HG03342 (cell line): Measurements from ENCODE around the gene LSAMP.

ENCODE experiments used
- ATAC-seq: cut with Tn5 transposase; IDR thresholded peaks from one replicate; pipeline ENCODE4 v1.9.1; 2021; ENCODE audit warnings: mild to moderate bottlenecking, moderate library complexity; ENCODE audit not compliant: unreplicated experiment

The LSAMP gene

DNA sequence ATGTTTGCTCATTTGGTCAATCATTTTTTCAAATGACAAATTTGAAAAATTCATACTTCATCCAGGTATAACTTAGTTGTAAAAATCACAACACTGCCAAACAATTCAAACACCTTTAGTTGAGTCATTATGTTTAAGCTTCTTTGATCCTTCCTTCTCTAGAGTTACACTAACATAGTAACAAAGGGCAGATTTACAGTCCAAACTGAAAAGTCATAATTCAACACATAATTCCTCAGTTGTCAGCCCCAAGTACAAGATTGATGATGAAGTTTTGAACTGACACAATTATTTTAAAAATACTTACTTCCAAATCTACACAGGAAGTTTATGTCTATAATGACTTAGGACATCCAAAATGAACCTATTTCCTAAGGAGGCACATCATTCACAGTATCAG is 264.1 kb downstream of the LSAMP start:
- no peak for ATAC-seq

DNA sequence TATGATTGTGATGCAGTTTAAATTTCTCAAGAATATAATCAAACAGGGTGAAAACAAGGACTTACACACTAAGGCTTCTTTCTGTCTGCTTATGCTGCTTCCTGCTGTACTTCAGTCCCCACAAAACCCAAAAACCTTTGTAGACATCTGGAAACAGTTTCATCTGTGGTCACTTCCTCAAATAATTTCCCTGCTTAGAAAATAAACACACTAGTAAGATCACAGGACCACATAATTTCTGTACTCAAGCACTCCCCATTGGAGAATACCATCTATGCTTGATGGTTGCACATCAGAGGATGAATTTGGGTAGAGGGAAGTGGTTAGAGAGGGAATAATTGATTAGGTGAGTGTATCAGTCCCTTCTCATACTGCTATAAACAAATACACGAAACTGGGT is 266.2 kb downstream of the LSAMP start:
- ATAC-seq, result no peak

DNA sequence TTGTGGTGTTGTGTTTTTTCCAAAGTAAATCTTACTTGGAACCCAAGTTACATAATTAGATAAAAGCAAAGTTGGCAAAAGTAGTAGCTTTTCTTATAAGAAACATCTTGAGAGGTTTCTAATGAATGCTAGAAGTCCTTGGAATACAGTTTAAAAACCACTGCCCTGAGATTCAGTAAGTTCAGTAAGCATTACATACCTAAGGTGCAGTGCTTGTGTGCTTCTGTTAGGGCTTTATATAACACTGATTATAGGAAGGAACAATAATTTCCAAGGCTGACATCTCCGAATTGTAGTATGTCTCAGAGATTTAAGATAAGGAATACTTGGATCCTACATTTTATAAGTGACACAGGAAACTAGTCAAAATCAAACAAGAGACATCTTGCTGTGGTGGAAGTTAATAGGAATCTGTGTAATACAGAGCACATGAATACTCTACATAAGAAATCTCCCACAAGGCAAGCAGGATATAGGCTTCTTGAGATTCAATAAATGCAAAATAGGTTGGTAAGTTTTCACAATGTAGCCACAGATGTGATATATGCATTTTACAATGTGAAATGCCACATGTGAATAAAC is 268.2 kb downstream of the LSAMP start:
- no peak for ATAC-seq

DNA sequence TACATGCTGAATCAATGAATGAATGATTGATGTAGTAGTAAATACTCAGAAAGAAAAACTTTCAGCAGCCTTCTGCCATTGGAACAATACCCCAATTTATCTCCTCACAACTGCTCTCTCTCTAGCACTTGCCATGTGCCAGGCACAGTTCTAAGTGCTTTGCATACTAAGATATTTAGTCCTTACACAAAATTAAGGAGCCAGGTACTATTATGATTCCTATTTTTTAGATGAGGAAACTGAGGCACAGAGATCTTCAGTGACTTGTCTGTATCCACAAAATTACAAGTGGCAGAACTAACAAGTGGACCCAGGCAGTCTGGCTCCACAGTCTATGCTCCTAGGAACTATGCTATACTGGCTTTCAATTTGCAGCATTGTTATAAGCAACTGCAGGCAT is 279.2 kb downstream of the LSAMP start:
- ATAC-seq, result no peak

DNA sequence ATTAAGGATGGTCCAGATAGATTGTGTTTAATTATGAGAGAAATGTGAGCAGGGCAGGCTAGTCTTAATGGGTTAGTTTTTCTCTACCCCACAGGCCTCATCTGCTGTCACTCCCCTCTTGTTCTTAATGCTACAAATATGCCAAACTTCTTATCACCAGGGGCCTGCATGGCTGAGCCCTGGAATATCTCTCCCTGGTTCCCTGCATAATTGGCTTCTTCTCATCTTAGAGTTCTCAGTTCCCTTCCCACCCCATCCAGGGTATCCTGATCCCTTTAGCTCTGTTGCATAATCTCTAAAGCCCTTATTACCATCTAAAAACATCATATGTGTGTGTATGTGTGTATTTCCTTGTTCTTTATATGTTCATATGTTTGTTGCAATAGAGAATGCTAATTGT is 279.6 kb downstream of the LSAMP start:
- ATAC-seq, result no peak

DNA sequence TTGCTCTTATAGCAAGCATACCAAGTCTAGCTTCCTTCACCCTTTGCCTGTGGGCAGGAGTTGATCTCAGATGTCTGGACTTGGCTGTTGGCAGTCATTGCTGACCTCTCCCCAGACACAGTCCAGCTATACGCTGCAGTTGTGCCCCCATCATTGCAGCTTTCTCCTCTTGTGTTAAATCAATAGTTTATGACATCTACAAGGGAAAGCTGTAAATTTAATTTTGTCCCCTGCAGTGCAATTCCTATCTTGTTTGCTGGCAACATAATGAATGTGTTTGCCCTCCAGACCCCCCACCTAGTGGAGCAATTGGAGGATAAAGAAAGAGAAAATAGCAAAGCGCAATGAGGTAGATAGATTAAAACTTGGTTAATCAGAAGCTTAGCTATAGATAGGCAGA is 280.2 kb downstream of the LSAMP start:
- ATAC-seq, result no peak

DNA sequence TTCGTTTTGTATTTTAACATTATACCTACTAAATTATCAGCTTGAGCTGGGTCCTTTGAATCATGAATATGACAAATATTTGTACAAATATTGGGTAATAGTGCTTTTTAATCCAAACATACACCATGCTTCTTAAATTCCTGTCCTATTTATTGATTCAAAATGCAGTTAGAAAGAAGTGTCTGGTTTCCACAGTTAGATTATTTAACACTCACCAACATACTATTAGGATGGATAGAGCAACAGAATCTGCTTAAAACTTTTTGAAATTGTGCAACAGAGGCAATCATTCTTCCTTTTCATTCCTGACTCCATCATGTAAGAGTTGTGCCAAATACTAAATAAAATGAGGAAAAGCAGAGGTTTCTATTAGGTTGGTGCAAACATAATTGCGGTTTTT is 281.2 kb downstream of the LSAMP start:
- no peak for ATAC-seq

DNA sequence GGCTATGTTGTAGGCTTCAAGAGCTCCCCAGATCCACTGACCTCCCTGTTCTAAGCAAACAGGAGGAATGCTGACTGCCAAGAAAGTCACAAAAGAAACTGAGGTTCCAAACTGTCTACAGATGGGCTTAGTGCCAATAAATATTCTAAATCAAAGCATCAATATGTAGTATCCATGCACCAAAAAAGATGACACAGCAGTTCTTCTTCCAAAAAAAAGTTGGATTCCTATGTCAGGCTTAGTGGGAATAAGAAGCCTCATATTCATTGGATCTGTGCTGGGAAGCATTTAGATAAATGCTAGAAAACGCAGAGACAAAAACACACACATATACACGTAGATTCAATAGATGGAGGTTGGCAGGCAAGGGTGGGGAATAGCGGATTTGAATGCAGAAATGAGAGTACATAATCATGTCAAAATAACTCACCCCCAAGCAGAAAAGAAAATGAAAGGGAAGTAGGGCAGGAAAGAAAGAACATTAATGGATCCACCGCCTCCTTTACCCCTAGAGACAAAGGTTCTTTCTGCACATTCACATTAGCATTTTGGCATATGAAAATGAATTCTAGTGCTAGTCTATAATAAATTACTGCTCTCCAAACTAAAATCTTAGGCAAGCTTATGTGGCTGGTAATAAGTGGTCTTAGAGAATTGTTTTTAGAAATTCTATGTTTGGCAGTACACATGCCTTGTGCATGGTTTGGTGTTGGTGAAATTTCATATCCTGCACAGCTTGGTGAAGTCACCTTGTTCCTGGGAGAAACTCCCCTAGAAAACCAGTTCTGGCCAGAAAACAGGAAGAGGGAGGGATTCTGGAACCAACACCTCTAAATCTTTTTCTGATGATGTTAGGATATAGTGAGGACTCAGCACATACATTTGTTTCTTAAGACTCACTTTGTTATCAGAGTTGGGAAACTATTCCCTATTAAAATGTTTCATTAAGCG is 283.4 kb downstream of the LSAMP start:
- no peak for ATAC-seq

DNA sequence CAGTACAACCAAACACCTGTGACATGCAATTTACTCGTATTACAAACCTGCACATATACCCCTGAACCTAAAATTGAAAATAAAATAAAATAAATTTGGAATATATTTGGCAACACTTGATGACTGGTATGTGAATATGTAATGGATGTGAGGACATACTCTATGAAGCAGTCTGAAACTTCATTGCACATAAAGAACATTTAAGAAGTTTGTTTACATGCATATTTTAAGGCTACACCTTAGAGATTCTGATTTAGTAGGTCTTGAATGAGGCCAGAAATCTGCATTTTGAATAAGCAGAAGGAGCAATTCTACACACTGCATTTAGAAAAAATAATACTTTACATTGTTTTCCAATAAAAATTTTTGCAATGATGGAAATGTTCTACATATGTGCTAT is 284.7 kb downstream of the LSAMP start:
- no peak for ATAC-seq

DNA sequence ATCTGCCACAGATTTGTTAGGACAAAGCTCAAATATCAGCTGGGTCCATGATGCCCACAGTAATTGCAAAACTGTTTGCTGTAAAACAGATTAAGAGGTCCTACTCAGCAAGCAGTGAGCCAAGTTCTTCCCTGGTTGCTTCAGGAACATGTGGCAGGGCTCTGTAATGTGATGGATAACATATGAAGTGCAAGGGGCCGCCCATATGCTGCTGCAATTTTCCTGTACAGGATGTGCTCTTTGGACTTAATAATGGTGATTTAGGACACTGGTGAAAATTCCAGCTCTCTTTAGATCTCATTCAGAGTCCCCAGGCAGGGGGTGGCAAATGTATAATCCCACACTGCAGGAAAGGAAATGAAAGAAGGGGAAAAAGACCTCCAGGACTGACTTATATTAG is 289.4 kb downstream of the LSAMP start:
- no peak for ATAC-seq

DNA sequence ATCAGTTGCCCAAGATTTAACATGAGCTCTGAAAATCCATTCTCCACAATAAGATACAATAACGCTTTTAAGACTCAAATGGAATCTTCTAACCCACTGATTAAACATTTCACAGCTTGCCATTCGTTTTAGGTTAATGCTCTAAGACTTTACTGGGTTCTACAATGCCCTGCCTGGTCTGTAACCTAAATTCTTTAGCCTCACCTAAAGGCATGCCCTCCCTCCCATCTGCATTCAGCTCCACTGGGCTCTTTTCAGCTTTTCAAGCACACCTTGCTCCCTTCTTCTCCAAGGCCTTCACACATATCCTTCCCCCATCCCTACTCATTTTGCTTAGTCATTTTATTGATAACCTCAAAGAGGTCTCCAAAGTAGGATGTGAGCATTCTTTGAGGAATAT is 290.9 kb downstream of the LSAMP start:
- no peak for ATAC-seq

DNA sequence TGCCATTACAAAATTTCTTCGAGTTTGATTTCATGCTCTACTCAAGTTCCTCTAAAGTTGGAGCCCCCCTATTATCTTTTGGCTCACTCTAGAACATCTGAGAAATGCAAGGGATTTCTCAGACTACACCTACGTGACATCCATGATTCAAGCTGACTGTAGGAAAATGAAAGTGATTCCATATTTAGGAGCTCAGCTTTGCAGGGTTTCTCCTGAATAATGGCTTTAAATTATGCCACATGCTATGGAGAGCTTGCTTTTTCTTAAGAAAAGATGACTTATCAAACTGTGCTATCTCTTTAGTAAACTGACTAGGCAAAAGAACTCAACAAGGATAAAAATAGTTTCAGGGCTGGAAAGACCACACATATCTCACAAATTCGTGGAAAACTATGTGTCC is 292.1 kb downstream of the LSAMP start:
- no peak for ATAC-seq

DNA sequence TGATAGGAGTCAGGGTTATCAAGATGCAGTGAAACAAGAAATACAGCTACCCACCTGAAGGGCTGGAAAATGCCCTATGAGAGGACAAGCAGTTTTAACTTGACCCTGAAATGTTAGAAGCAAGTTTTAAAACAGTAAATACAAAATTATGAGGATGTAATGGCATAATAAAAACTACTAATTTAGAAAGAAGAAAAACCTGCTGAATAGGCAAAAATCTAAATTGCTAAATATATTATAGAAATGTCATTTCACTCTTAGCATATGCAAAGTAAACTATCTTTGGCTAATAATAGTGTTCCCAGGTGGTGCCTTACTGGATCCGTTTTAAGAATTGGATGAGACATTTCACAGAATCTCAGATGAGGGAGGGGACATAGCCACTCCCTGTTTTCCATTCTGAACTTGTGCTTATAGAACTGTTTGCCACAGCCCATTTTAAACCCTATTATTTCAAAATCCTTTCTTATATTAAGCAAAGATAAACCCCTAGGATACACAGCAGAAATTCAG is 294.6 kb downstream of the LSAMP start:
- ATAC-seq, result no peak

DNA sequence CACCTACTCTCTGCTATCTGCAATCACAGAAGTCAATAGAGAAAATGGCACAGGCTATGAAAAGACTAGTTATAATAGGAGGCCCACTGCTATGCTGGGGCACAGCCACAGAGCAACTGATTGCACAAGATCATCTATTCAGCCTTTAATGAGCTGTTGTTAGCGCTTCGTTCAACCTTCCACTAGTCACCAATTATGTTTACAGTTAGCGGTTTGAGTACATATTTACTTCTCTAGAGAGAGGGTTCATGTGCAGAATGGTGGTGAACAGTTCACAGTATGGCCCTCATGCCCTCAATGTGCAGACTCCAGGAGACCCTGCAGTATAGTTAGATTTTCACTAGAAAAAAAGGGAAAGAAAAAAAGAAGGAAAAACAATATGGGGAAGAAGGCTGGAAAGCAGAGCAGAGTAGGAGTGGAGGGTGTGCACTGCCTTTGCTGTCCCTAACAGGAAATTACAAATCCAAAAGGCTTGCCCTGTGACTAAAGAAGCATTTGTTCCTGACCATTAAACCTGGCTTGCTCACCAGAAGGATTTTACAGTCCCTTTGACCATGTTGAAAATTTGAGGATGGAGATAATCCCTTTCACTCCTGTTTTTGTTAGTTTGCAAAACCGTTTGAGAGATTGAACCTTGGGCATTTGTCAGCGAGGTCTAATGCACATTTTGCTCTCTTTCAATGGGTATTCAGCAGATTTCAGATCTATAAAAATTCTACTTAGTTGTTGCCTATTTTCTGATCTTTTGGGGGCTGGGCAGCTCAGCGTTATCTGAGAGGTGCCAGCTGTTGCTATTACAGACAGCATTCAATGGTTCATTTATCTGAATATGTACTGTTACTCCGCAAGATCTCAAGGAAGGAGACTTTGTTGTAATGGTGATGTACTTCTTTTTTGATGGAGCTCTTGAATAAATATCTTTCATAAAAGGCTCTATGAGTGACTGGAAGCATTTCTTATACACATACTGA is 296.1 kb downstream of the LSAMP start:
- no peak for ATAC-seq

DNA sequence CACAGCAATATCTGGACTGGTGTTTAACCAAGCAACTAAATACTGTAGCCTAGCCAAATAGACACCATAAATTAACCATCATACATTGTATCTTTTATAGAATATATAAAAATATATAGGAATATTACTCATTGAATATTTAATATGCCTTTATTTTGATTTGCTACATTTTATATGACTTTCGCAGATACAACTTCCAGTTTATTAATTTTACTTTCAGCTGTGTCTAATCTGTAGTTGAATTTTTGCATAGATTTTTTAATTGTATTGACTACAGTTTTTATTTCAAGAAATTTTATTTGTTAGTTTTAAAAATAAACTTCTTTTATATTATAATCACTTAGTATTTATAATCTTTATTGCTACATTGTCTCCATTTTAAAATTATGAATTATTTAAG is 299.7 kb downstream of the LSAMP start:
- ATAC-seq, result no peak

DNA sequence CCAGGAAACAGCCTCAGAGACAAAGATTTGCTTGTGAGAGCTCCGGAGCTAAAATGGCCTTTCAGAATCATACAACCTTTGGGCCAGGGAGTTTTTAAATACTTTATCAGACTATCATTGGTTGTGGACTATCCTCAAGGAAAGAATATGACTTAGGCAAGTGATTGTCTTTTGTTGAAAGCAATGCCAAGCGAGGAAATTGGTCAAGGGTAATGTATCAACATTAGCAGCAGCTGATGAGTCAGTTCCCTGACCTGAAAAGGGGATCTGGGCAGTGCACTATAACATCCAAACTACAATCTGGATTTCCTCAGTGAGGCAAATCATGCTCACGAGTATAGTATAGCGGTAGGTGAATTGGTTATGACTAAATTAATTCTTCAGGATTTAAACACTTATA is 303.6 kb downstream of the LSAMP start:
- ATAC-seq, result no peak

DNA sequence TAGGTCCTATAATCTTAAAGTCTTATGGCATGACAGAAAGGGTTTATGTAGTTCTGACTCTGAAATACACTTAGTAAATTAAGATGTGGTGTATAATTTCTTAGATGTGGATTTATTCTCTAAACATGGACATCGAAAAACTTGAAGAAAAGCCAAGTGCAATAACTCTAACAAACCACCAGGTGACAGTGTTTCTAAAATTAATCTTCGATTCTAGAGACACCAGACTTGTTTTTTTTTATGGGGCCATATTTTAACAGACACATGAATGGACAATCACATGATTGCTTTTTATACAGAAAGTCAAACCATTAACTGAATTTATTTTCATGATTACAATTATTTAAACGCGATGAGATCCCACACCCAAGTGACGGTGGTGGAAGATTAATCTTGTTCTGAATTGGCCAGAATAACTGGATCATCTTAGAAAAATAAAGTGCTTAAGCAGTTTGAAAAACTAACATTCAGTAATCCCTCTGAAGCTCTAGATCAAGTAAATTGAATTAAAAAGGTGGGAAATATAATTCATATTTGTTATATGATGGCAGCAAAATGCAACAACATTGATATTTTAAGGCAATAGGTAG is 305.1 kb downstream of the LSAMP start:
- ATAC-seq, result peak; percentile 63

DNA sequence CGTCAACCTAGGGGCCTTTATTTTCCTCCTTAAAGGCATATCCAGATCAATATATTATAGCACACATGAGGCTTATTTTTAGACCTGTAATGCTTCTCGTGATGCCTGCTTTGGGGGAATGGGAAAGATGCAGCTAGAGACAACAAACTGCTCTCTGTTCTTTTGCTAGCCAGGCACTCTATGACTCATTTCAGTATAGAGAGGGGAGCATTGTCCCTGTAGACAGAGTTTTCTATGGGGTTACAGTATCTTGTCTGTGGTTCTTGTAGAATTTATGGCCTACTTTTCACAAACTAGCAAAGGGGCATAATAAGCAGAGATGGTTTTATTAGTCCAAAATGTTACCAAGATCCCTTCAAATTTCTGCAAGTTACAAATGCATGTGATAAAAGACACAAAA is 305.6 kb downstream of the LSAMP start:
- peak; percentile 60 for ATAC-seq

DNA sequence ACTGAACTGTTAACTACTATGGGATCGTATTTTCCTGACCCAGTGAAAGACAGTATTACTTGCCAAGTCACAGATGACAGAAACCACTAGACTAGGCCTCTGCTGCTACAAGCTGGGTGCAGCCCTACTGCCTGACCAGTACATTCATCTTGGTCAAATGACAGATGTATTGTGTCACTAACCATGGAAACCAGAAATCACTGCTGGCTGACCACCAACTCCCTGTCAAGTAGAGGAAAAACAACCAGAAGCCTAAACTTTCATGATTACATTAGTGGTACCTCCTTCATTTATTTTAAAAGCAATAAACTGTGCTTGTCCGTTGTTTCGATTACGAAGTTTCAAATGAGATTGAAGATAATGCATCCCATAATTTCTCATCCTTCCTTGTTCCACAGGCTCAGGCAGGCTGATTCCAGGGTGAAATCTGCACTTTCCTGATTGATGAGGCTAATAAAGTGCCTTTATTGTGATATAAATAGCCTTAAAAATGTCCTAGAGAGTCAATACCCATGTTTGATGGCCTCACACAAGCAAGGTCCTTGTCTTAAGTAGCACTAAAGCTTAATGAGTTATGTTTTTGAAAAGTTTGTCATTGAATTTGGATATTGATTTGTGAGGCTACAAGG is 309.7 kb downstream of the LSAMP start:
- no peak for ATAC-seq

DNA sequence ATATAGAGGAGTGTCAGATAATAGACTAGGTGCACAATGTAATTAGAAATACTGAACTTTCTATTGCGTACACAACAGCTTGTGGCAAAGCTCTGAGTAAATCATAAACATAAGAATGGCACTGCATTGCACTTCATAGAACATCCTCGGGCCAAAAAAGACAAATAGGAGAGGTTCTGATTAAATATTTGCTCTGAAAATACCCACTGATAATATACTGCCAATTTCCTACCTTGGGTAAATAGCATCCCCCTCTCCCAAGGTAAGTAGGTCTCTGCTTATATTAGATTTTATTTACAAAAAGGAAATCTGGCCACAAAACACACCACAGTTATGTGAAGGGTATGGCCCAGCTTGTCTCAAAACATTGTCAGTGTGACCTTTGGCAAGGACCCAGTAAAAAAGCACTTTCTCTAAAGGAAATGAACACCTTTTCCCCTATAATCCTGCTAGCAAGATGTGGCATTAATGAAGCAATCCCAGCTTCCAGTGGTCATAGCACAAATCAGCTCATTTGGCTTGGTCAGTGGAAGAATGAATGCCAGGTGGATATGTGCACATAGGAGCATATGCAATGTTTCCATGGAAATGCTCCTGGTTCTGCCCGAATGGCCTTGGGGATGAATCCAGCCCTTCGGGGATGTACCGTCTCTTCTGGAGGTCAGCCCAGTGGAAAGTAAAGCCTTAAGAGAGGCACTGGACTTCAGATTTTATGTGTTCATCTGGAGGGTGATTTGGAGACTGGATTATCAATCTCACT is 315.9 kb downstream of the LSAMP start:
- ATAC-seq, result no peak
